22Rv1 (cell line): Measurements from ENCODE around the gene ASIC3.

Experiments used
- H3K27ac ChIP-seq: fragments of 450-650 bp; 2 replicates; pipeline ENCODE4 v1.5.1; 2017
- ZFX ChIP-seq: fragments of 450-650 bp; IDR thresholded peaks from 2 replicates; pipeline ENCODE4 v1.6.1; 2017; ENCODE audit warnings: antibody characterized with exemption, borderline replicate concordance
- TF ChIP-seq, protein P1 (sequence below): fragments of 450-650 bp; IDR thresholded peaks from 2 replicates; pipeline ENCODE4 v1.5.1; 2017; ENCODE audit warnings: mild to moderate bottlenecking

The ASIC3 gene

DNA sequence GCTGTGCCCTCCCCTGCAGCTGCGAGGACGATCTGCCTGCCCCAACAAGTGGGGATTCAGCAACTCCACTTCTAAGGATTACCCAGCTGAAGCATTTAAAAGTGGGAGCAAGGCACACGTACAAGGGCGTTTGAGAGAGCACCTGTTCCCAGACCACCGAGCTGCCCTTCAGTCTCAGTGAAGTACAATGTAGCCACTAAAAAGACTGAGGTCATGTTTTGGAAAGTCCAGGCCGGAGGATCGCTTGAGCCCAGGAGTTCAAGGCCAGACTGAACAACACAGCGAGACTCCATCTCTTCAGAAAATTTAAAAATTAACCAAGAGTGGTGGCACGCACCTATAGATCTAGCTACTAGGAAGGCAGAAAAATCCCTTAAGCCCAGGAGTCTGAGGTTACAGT lies 42.8 kb upstream of the ASIC3 start:
- no peak overlapping the region for H3K27ac ChIP-seq
- TF ChIP-seq, protein P1, sequence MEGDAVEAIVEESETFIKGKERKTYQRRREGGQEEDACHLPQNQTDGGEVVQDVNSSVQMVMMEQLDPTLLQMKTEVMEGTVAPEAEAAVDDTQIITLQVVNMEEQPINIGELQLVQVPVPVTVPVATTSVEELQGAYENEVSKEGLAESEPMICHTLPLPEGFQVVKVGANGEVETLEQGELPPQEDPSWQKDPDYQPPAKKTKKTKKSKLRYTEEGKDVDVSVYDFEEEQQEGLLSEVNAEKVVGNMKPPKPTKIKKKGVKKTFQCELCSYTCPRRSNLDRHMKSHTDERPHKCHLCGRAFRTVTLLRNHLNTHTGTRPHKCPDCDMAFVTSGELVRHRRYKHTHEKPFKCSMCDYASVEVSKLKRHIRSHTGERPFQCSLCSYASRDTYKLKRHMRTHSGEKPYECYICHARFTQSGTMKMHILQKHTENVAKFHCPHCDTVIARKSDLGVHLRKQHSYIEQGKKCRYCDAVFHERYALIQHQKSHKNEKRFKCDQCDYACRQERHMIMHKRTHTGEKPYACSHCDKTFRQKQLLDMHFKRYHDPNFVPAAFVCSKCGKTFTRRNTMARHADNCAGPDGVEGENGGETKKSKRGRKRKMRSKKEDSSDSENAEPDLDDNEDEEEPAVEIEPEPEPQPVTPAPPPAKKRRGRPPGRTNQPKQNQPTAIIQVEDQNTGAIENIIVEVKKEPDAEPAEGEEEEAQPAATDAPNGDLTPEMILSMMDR: no peak
- TF ChIP-seq ZFX: no peak

DNA sequence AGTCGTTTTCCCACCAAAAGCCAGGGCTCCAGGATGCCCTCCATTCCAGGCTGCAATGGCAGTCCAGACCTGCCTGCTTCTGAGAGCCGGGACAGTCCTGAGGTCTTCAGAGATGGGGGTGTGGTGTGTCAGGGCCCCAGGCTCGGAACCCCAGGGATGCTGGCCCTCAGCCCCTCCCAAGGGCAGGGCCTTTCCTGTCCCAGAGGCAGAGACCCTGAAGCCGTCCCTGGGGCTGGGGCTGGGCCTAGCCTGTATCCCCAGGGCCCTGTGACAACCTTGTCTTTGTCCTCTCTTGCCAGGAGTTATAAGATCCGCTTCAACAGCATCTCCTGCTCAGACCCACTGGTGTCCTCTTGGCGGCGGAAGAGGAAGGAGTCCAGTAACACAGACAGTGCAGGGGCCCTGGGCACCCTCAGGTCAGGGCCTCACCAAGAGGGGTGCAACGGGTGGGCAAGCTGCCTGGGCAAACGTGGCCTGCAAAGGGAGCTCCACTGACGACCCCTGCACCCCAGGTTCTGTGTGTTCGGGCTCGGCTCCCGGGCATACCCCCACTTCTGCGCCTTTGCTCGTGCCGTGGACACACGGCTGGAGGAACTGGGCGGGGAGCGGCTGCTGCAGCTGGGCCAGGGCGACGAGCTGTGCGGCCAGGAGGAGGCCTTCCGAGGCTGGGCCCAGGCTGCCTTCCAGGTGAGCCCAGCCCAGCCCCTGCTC lies 41.6 kb upstream of the ASIC3 start:
- TF ChIP-seq, protein P1: no peak
- no peak for TF ChIP-seq ZFX
- H3K27ac ChIP-seq: no peak overlapping the region

GRCh38 chr7:151007469-151007898 lies 40.8 kb upstream of the ASIC3 start:
- TF ChIP-seq ZFX: no peak
- TF ChIP-seq, protein P1: no peak

GRCh38 chr7:151008143-151008510 lies 40.2 kb upstream of the ASIC3 start:
- H3K27ac ChIP-seq: peak overlapping the region; percentile 73

More at GRCh38 chr7:151007469-151007898, 40.8 kb upstream of the ASIC3 start:
- H3K27ac ChIP-seq: peak overlapping the region; percentile 73; the same call in 1 of the 2 replicates

DNA sequence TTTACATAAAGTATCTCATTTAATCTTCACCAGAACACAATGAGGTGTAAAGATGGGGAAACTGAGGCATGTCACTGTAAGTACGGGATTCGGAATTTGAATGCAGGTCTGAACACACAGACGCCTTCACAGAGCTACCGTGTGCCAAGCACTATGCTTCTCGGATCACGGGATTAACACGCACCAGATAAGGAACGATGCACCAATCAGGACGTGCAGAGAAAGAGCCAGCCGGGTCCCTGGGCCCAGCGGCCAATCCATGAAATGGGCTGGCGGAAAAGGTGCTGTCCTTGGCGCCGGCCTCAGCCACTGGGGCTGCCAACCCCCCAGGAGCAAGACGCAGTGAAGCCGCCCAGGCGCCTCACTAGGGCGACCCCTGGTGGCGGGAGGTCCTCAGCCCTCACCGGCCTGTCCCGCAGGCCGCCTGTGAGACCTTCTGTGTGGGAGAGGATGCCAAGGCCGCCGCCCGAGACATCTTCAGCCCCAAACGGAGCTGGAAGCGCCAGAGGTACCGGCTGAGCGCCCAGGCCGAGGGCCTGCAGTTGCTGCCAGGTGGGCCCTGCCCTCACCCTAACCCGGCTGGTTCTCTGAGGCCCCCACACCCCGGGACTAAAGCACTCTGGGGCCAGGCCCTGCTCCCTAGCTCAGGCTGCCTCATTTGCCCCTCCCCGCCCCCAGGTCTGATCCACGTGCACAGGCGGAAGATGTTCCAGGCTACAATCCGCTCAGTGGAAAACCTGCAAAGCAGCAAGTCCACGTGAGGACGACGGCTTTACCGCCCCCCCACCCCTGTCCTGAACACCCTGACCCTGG lies 39.6 kb upstream of the ASIC3 start:
- H3K27ac ChIP-seq: peak overlapping the region; percentile 73
- no peak for TF ChIP-seq ZFX
- TF ChIP-seq, protein P1: peak; percentile 99

More at GRCh38 chr7:151008143-151008510, 40.2 kb upstream of the ASIC3 start:
- TF ChIP-seq, protein P1: no peak
- no peak for TF ChIP-seq ZFX

- TF ChIP-seq, protein P1: no peak
- TF ChIP-seq ZFX: no peak
- H3K27ac ChIP-seq: peak overlapping the region; percentile 73
These were observed 38.8 kb upstream of the ASIC3 start for GRCh38 chr7:151009327-151010036.
